ENCODE data around the gene PPP3CB. TPM values are rescaled to one million over a fixed set of nuclear protein-coding genes. Genes with fewer than 3 reads are reported as not detected.
"Not testable (repeated sequence)": the region's sequence is repeated elsewhere in the genome, so short reads cannot be mapped to it uniquely, and the experiment has no call there.

PPP3CB gene
- total RNA-seq, 1 donor from 2014 or later: 19.2 TPM

GRCh38 chr10:73413528-73414229, 82.1 kb downstream of the PPP3CB start, which contains the start of gene ANXA7:
ANXA7 (minus strand) TSS chr10:73414058; CDS start chr10:73400856, 13,202 bp downstream.
- ATAC-seq: peak; percentile 96

- ATAC-seq: peak; percentile 50
Measured at GRCh38 chr10:73413108-73413527, 82.7 kb downstream of the PPP3CB start.

GRCh38 chr10:73410897-73411296, 84.9 kb downstream of the PPP3CB start:
- no peak for ATAC-seq

- no peak for ATAC-seq
Measured at GRCh38 chr10:73408978-73409521, 86.8 kb downstream of the PPP3CB start.

- ATAC-seq: no peak
Measured at GRCh38 chr10:73408061-73408460, 87.8 kb downstream of the PPP3CB start.

- ATAC-seq: no peak
Measured at GRCh38 chr10:73407495-73407894, 88.3 kb downstream of the PPP3CB start.

GRCh38 chr10:73406846-73407245, 89.0 kb downstream of the PPP3CB start:
- no peak for ATAC-seq

GRCh38 chr10:73405556-73405955, 90.3 kb downstream of the PPP3CB start:
- ATAC-seq: no peak

- no peak for ATAC-seq
Measured at GRCh38 chr10:73404690-73405089, 91.1 kb downstream of the PPP3CB start.

- no peak for ATAC-seq
Measured at GRCh38 chr10:73401636-73402035, 94.2 kb downstream of the PPP3CB start.

GRCh38 chr10:73399063-73399462, 96.8 kb downstream of the PPP3CB start:
- no peak for ATAC-seq

- no peak for ATAC-seq
Measured at GRCh38 chr10:73398024-73398423, 97.8 kb downstream of the PPP3CB start.

- not testable (repeated sequence) for ATAC-seq
Measured at GRCh38 chr10:73394325-73394724, 101.5 kb downstream of the PPP3CB start.

GRCh38 chr10:73388228-73388627, 107.6 kb downstream of the PPP3CB start:
- no peak for ATAC-seq

GRCh38 chr10:73386583-73386982, 109.2 kb downstream of the PPP3CB start:
- no peak for ATAC-seq

Other genes with a start within 250 kb of the PPP3CB start
- gene DNAJC9, start 248.8 kb downstream of the PPP3CB start, total RNA-seq: 19.3 TPM
- gene MRPS16, start 243.4 kb downstream of the PPP3CB start, total RNA-seq: 92.7 TPM
- gene CFAP70, start 137.2 kb downstream of the PPP3CB start, total RNA-seq: 0.40 TPM
- gene ANXA7, start 82.0 kb downstream of the PPP3CB start, total RNA-seq: 117 TPM
- gene MSS51, start 62.5 kb downstream of the PPP3CB start, total RNA-seq: 1.2 TPM
- 44.8 TPM for gene USP54, start 95.3 kb upstream of the PPP3CB start, total RNA-seq
- 0.44 TPM for gene MYOZ1, start 145.4 kb upstream of the PPP3CB start, total RNA-seq
- gene SYNPO2L, start 160.0 kb upstream of the PPP3CB start, total RNA-seq: 0.84 TPM
- gene AGAP5, start 202.1 kb upstream of the PPP3CB start, total RNA-seq: 2.7 TPM
- gene SEC24C, start 248.3 kb upstream of the PPP3CB start, total RNA-seq: 53.1 TPM